K562 (cell line): ENCODE measurements around the gene SPATA13. TPM values are rescaled to one million over a fixed set of nuclear protein-coding genes. Genes with fewer than 3 reads are reported as not detected.

Experiments
- ATAC-seq: fragments of 200-7000 bp; cut with Tn5 transposase; 3 replicates; pipeline ENCODE4 v1.9.1; 2020; ENCODE audit warnings: moderate library complexity
- Bru-seq: library from RNA; stranded (reverse); fragments of 400-500 nt; gene quantifications from one replicate; lab custom pipeline; 2021; lab: Mats Ljungman, UMichigan
- BruChase-seq, 2 experiments: library from RNA; stranded (reverse); fragments of 400-500 nt; gene quantifications; one replicate each; lab custom pipeline; 2021; lab: Mats Ljungman, UMichigan
- BruUV-seq: library from RNA; stranded (reverse); fragments of 400-500 nt; replicated peaks from 2 replicates; lab custom pipeline; 2021; lab: Mats Ljungman, UMichigan
- CTCF ChIA-PET: fragments of 300-600 bp; formaldehyde crosslinking; extraction: SDS; loops from one replicate; lab custom pipeline; 2021; ENCODE audit warnings: low intra/inter-chr PET ratio; lab: Yijun Ruan, JAX
- POLR2A ChIA-PET: fragments of 300-600, 350-650 bp; sonication (Branson Sonifier 250); formaldehyde crosslinking; extraction: SDS; loops from one replicate; lab custom pipeline; 2021; ENCODE audit warnings: antibody characterized with exemption, inconsistent platforms; lab: Yijun Ruan, JAX
- DNase-seq, 4 experiments: peaks; one replicate each; pipeline versions ENCODE4 v3.0.0 to v3.0.0-alpha.2; 2011 to 2018; ENCODE audit warnings: low spot score in 3 of 4, mixed read lengths in 3 of 4; ENCODE audit errors: extremely low read depth in 1 of 4
- FAIRE-seq: peaks from 2 replicates; lab custom pipeline; 2011; peaks lifted over from hg19 to GRCh38; lab: Jason Lieb, UNC
- H2AFZ ChIP-seq: 2 replicates; pipeline ENCODE4 v1.6.0; 2011; ENCODE audit warnings: low read depth, low read length, control low read depth, inconsistent platforms
- H3K27ac ChIP-seq: fragments of 200-600 bp; 3 replicates; pipeline ENCODE4 v1.8.0; 2011; ENCODE audit warnings: low read depth, mild to moderate bottlenecking, control low read depth, inconsistent platforms, low read length, moderate library complexity, mixed read lengths; ENCODE audit errors: extremely low read depth
- H3K27me3 ChIP-seq, 2 experiments: fragments of 300-600 bp in 1 of 2; 2 replicates in 1 of 2; 3 replicates in 1 of 2; pipeline versions ENCODE4 v1.6.0 to v1.8.0; 2011; ENCODE audit warnings: inconsistent platforms in 2 of 2, low read length in 2 of 2, mild to moderate bottlenecking in 1 of 2, mixed read lengths in 1 of 2, moderate library complexity in 1 of 2; ENCODE audit not compliant: control insufficient read depth in 2 of 2, insufficient read depth in 2 of 2
- H3K36me3 ChIP-seq: fragments of 300-600 bp; 3 replicates; pipeline ENCODE4 v1.8.0; 2011; ENCODE audit warnings: mild to moderate bottlenecking, low read length, inconsistent platforms; ENCODE audit not compliant: control insufficient read depth, insufficient read depth
- H3K4me1 ChIP-seq, 2 experiments: fragments of 200-600 bp in 1 of 2; replicated peaks in 1 of 2; 2 replicates in 1 of 2; 3 replicates in 1 of 2; pipeline versions ENCODE4 v1.5.1 to v1.8.0; 2011; ENCODE audit warnings: inconsistent platforms in 2 of 2, low read length in 2 of 2, mild to moderate bottlenecking in 1 of 2, mixed read lengths in 1 of 2, moderate library complexity in 1 of 2; ENCODE audit not compliant: control insufficient read depth in 2 of 2, insufficient read depth in 2 of 2
- H3K4me2 ChIP-seq: 2 replicates; pipeline ENCODE4 v1.6.1; 2011; ENCODE audit warnings: low read length, control low read depth, inconsistent platforms, mixed read lengths; ENCODE audit not compliant: insufficient read depth
- H3K4me3 ChIP-seq: fragments of 200-600 bp; sonication (generic), shearing (Covaris generic); 2 replicates; pipeline ENCODE4 v1.5.1; 2016; ENCODE audit warnings: control low read depth, inconsistent platforms
- H3K79me2 ChIP-seq: fragments of 200-600 bp; 3 replicates; pipeline ENCODE4 v1.8.0; 2011; ENCODE audit warnings: low read length, inconsistent platforms; ENCODE audit not compliant: control insufficient read depth, insufficient read depth
- H3K9ac ChIP-seq, 2 experiments: 2 replicates each; pipeline versions ENCODE4 v1.6.0 to v1.6.1; 2011; ENCODE audit warnings: low read depth in 2 of 2, low read length in 2 of 2, control low read depth in 1 of 2, inconsistent platforms in 1 of 2, mild to moderate bottlenecking in 1 of 2, mixed read lengths in 1 of 2; ENCODE audit not compliant: insufficient read depth in 1 of 2
- H3K9me1 ChIP-seq: one replicate; pipeline ENCODE4 v1.6.0; 2011; ENCODE audit warnings: inconsistent platforms, mild to moderate bottlenecking, low read length, moderate library complexity; ENCODE audit not compliant: control insufficient read depth, insufficient read depth
- H3K9me3 ChIP-seq: replicated peaks from 2 replicates; pipeline ENCODE4 v1.5.1; 2011; ENCODE audit warnings: low read depth, low read length, inconsistent platforms; ENCODE audit not compliant: control insufficient read depth, insufficient read depth
- H4K20me1 ChIP-seq: replicated peaks from 2 replicates; pipeline ENCODE4 v1.6.1; 2011; ENCODE audit warnings: low read length, inconsistent platforms, mixed read lengths; ENCODE audit not compliant: control insufficient read depth, insufficient read depth
- HNRNPH1 ChIP-seq: fragments of 200-400 bp; formaldehyde crosslinking; optimal IDR thresholded peaks from 2 replicates; pipeline ENCODE3; 2017; ENCODE audit warnings: low read depth, mild to moderate bottlenecking, low read length, moderate library complexity
- IFI16 ChIP-seq: fragments of 250-450 bp; sonication (Bioruptor Pico); IDR thresholded peaks from 2 replicates; pipeline ENCODE4 v2.1.2; 2022; ENCODE audit warnings: mild to moderate bottlenecking, inconsistent platforms
- LARP7 ChIP-seq: fragments of 450-650 bp; IDR thresholded peaks from 2 replicates; pipeline ENCODE4 v1.6.1; 2016
- NFIC ChIP-seq: fragments of 450-650 bp; IDR thresholded peaks from 2 replicates; pipeline ENCODE4 v1.6.1; 2017; ENCODE audit warnings: mild to moderate bottlenecking, inconsistent platforms
- POLR2A ChIP-seq: fragments of 450-650 bp; conservative IDR thresholded peaks from 2 replicates; pipeline ENCODE4 v1.6.1; 2016
- POLR2G ChIP-seq: fragments of 200-400 bp; formaldehyde crosslinking; IDR thresholded peaks from 2 replicates; pipeline ENCODE4 v1.6.1; 2017; ENCODE audit warnings: low read depth, mild to moderate bottlenecking, antibody characterized with exemption, low read length, moderate library complexity
- PRMT5 ChIP-seq: sonication (generic); formaldehyde crosslinking; IDR thresholded peaks from 2 replicates; pipeline ENCODE4 v1.5.0; 2020; ENCODE audit warnings: missing genetic modification reagents
- RB1 ChIP-seq: fragments of 450-650 bp; IDR thresholded peaks from 2 replicates; pipeline ENCODE4 v1.6.1; 2017; ENCODE audit warnings: low read depth, mild to moderate bottlenecking
- ZFPM2 ChIP-seq: fragments of 250-450 bp; sonication (Bioruptor Pico); IDR thresholded peaks from 2 replicates; pipeline ENCODE4 v1.5.1; 2022; ENCODE audit warnings: mild to moderate bottlenecking
- ZNF212 ChIP-seq: fragments of 450-650 bp; formaldehyde crosslinking; IDR thresholded peaks from 2 replicates; pipeline ENCODE4 v1.4.0; 2020; ENCODE audit warnings: mild to moderate bottlenecking
- ZNF644 ChIP-seq: fragments of 200-800 bp; sonication (Bioruptor generic); IDR thresholded peaks from 2 replicates; pipeline ENCODE4 v1.6.1; 2016; ENCODE audit warnings: low read depth, missing genetic modification characterization, missing compliant biosample characterization
- WGBS: fragments of 100-300 bp; shearing (Covaris generic); methylation state at CpG from one replicate; pipeline ENCODE4 v1.1.6; 2016; ENCODE audit warnings: low coverage, mixed read lengths; ENCODE audit not compliant: insufficient coverage; ENCODE audit errors: missing lambda C conversion rate; 5-methylcytosine and 5-hydroxymethylcytosine counted together
- in situ Hi-C: fragments of 300-500 bp; cut with MboI; formaldehyde crosslinking; loops from 4 replicates; pipeline ENCODE4 v1.15.0; 2018; ENCODE audit warnings: inconsistent platforms, mixed read lengths
- intact Hi-C: fragments of 100-400 bp; cut with micrococcal nuclease; formaldehyde crosslinking; loops from 2 replicates; pipeline ENCODE4 v1.14.2; 2022
- long read RNA-seq, 3 experiments: library from polyadenylated mRNA in 2 of 3; library from RNA in 1 of 3; unstranded in 2 of 3; stranded (forward) in 1 of 3; transcript quantifications; one replicate each; pipeline ENCODE4 v2.0.0, GENCODE V29; 2019 to 2022
- polyA minus RNA-seq, 3 experiments: library from RNA; depleted of rRNA, polyadenylated mRNA; stranded (reverse); fragments of >200 nt; gene quantifications; 2 replicates each; pipeline ENCODE4 v1.2.3, GENCODE V29; 2011
- polyA plus RNA-seq, 8 experiments: library from polyadenylated mRNA; depleted of rRNA in 4 of 8; stranded (reverse) in 5 of 8; unstranded in 3 of 8; fragments of >200 nt; fragmentation: Nextera tagmentation in 2 of 8; fragmentation: Illumina TruSeq in 1 of 8; extraction: Ambion mirVana in 2 of 8; extraction: Trizol in 1 of 8; gene quantifications; 2 replicates each; pipeline versions ENCODE4 v1.2.1 to v1.2.3, GENCODE V29; 2011 to 2014; ENCODE audit warnings: inconsistent platforms in 1 of 8, missing spikeins in 1 of 8
- total RNA-seq, 7 experiments: library from RNA; depleted of rRNA in 6 of 7; stranded (reverse); fragments of >200 nt in 6 of 7; fragmentation: Illumina TruSeq in 2 of 7; extraction: Trizol in 2 of 7; gene quantifications; 2 replicates each; pipeline versions ENCODE4 v1.2.1 to v1.2.3, GENCODE V29; 2011 to 2021; ENCODE audit warnings: low replicate concordance in 1 of 7

The SPATA13 gene
- 1.9 and 2.0 TPM in 2 replicates for total RNA-seq (2011; cell fraction: chromatin; rRNA removed; ENCODE audit: low replicate concordance)
- total RNA-seq (2011; cell fraction: nucleolus; rRNA removed): 1.8 TPM in 2 replicates
- total RNA-seq (2011; cell fraction: nucleoplasm; rRNA removed): 0.38 and 0.44 TPM in 2 replicates
- total RNA-seq (2014; rRNA removed) (0.08 and 0.09 TPM in 2 replicates), total RNA-seq (2014; rRNA removed; fragmentation: Illumina TruSeq; extraction: Trizol) (0.03 and 0.29 TPM in 2 replicates), total RNA-seq (2015; rRNA removed; fragmentation: Illumina TruSeq; extraction: Trizol) (0.04 and 0.14 TPM in 2 replicates), total RNA-seq (2021) (0.25 and 0.42 TPM in 2 replicates), polyA plus RNA-seq (2011; rRNA removed) (0.03 and 0.99 TPM in 2 replicates), polyA plus RNA-seq (2014; fragmentation: Illumina TruSeq; extraction: Trizol) (0.19 and 0.21 TPM in 2 replicates), polyA plus RNA-seq (2014; fragmentation: Nextera tagmentation; extraction: Ambion mirVana) (not detected), polyA plus RNA-seq (2014; rRNA removed) (0.08 and 0.18 TPM in 2 replicates), polyA minus RNA-seq (2011; rRNA and poly(A)+ RNA removed) (0.27 and 0.91 TPM in 2 replicates), Bru-seq, nascent RNA (percentile 26 among the genes with signal in this experiment), BruChase-seq, experiment 1, labeled RNA remaining after a 2-hour chase (percentile 22 among the genes with signal in this experiment), BruChase-seq, experiment 2, labeled RNA remaining after a 6-hour chase (percentile 32 among the genes with signal in this experiment)
- 0.01 and 0.22 TPM in 2 replicates for polyA plus RNA-seq (2011; cell fraction: cytosol; rRNA removed)
- polyA plus RNA-seq (2011; cell fraction: nucleus; rRNA removed): 0.14 and 0.24 TPM in 2 replicates
- 0.06 and 0.13 TPM in 2 replicates for polyA plus RNA-seq (2012)
- 0.19 and 1.2 TPM in 2 replicates for polyA minus RNA-seq (2011; cell fraction: cytosol; rRNA and poly(A)+ RNA removed)
- 0.67 and 0.78 TPM in 2 replicates for polyA minus RNA-seq (2011; cell fraction: nucleus; rRNA and poly(A)+ RNA removed)
- long read RNA-seq, experiment 1: 0 reads
- long read RNA-seq, experiment 2: 0 reads
- long read RNA-seq, experiment 3: 0 reads

DNA sequence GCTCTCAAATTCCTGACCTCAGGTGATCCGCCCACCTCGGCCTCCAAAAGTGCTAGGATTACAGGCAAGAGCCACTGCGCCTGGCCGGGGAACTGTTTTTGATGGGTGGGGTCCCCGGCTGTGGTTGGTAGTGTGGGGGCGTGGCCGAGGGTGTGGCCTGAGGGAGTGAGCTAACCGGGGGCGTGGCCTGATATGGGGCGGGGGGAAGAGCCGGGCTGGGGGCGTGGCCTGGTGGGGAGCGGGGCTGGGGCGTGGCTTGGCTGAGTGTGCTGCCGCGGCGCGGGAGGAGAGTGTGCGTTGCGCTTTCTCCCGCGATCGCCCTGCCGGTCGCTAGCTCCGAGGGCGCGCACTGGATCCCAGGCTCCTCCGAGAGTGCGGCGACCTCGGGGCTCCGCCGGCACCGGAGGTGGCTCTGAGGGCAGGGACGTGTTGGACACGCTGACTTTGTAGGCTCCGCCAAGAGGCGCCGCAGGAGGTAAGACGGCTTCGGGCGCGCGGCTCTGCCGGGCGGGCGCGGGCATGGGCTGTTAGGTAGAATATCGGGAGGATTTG, at the start of gene SPATA13:
TSS of gene SPATA13 (plus strand) at position 263 of the 552 bp plus-strand sequence. CDS start 62,210 bp downstream, outside the sequence.
- intact Hi-C loops: no loop called here
- CTCF ChIA-PET: no interaction called here
- TF ChIP-seq IFI16 (CRISPR knock-in tag) (no peak), RB1 (no peak), POLR2G (peak; percentile 38; the same call in 1 of the 2 replicates), NFIC (0 out of 2 replicates have a peak, but pooled peaks have one; percentile 22), POLR2A (no peak), HNRNPH1 (no peak), ZNF644 (tag) (no peak), ZFPM2 (CRISPR knock-in tag) (no peak), LARP7 (no peak), PRMT5 (CRISPR knock-in tag) (no peak), ZNF212 (CRISPR knock-in tag) (no peak)

More for the DNA sequence above, at the start of gene SPATA13:
- peak; percentile 85 to 99 (median 98) for DNase-seq
- WGBS: 0% methylated on average over 32 of the region's 50 CpGs
- H3K27ac ChIP-seq: no peak within 1 kb of the TSS
- H3K9me3 ChIP-seq: no peaks in the 10 kb centered on the region
- peak within 1 kb of the TSS; percentile 36 for H3K4me3 ChIP-seq
- H3K9ac ChIP-seq: peak within 1 kb of the TSS in 1 of 2 experiments; percentile 90; a peak in 2 of 4 replicates
- no peaks in the 10 kb centered on the region for H4K20me1 ChIP-seq
- POLR2A ChIA-PET: interaction anchor here (0.9 kb wide), 1 partner anchor 622 kb away, joined by 3 read pairs; no protein-coding TSS in a partner anchor
- in situ Hi-C loops: no loop called here
- no TSS peak for BruUV-seq
- peak; percentile 99 for ATAC-seq
- peaks cover 0 to 36% of the 10 kb centered on the region in 2 experiments; a peak in 2 of 5 replicates for H3K27me3 ChIP-seq
- FAIRE-seq: no peak
- peak within 1 kb of the TSS; percentile 49 for H3K4me2 ChIP-seq
- peak within 1 kb of the TSS; percentile 70 for H2AFZ ChIP-seq
- no peaks in the 10 kb centered on the region for H3K9me1 ChIP-seq
- H3K79me2 ChIP-seq: no peaks in the 10 kb centered on the region
- H3K4me1 ChIP-seq: peaks cover 0 to 9% of the 10 kb centered on the region in 2 experiments; a peak in 2 of 5 replicates
- H3K36me3 ChIP-seq: no peaks in the 10 kb centered on the region
